ENCODE results near the gene PGAP3. TPM values are rescaled to one million over a fixed set of nuclear protein-coding genes. Genes with fewer than 3 reads are reported as not detected.

The PGAP3 gene
- total and polyA plus RNA-seq, 7 experiments from 2014 or later: 13.3 to 39.9 (median 34.4) TPM

- POLR2A ChIA-PET: interaction anchor here (0.5 to 2.8 kb wide), 16 partner anchors 8 to 507 kb away, joined by 3 to 13 read pairs (median 4); partner anchors contain the start of genes MIEN1, PGAP3 and STARD3
- Histone ChIP-seq H3K4me3 (ENCODE audit: low read length) (no peak overlapping the region), H3K27ac (ENCODE audit: low read depth, low read length) (no peak overlapping the region), H3K36me3 (ENCODE audit: control insufficient read depth in 2 of 3, insufficient read depth in 3 of 3, low read length in 3 of 3) (peaks cover 0 to 21% (median 0%) of the 10 kb centered on the region in 3 experiments), H3K4me1 (ENCODE audit: control insufficient read depth in 2 of 2, insufficient read depth in 2 of 2, low read length in 2 of 2) (peaks cover 4 to 13% of the 10 kb centered on the region in 2 donors), H3K9me3 (ENCODE audit: control insufficient read depth in 2 of 3, low read length in 3 of 3) (no peaks in the 10 kb centered on the region), H3K27me3 (ENCODE audit: control insufficient read depth in 2 of 2, insufficient read depth in 2 of 2, low read length in 2 of 2) (no peaks in the 10 kb centered on the region)
- peak overlapping the region in 2 of 9 donors; percentile 18 to 27 for H3K27ac Mint-ChIP-seq
- CTCF ChIA-PET: interaction anchor here (0.5 to 1.7 kb wide), 9 partner anchors 11 to 266 kb away, joined by 3 to 8 read pairs (median 4); partner anchors contain the start of gene PGAP3
- H3K9me3 Mint-ChIP-seq: no peaks in the 10 kb centered on the region
- peaks cover 0 to 45% (median 5%) of the 10 kb centered on the region in 5 donors for H3K27me3 Mint-ChIP-seq
- intact Hi-C loops (cut with micrococcal nuclease): loop anchor here in 1 of 2 donors (5.0 kb wide), 1 partner anchor 44 kb away; no protein-coding TSS in a partner anchor
- H3K4me3 Mint-ChIP-seq: peak overlapping the region in 3 of 10 donors; percentile 35 to 60 (median 48)
- peaks cover 5 to 17% (median 12%) of the 10 kb centered on the region in 7 donors for H3K4me1 Mint-ChIP-seq
- no peak for DNase-seq
- ATAC-seq: no peak
- peaks cover 0 to 10% (median 2%) of the 10 kb centered on the region in 5 donors for H3K36me3 Mint-ChIP-seq
Observed at GRCh38 chr17:39666231-39666600, 21.6 kb downstream of the PGAP3 start.

GRCh38 chr17:39665642-39666224 lies 22.1 kb downstream of the PGAP3 start:
- Mint-ChIP-seq H3K4me1 (peaks cover 5 to 18% (median 15%) of the 10 kb centered on the region in 7 donors), H3K27ac (peak overlapping the region in 3 of 9 donors; percentile 18 to 33 (median 31)), H3K27me3 (peaks cover 0 to 45% (median 5%) of the 10 kb centered on the region in 5 donors), H3K4me3 (peak overlapping the region in 2 of 10 donors; percentile 45 to 48), H3K9me3 (no peaks in the 10 kb centered on the region), H3K36me3 (peaks cover 0 to 13% (median 3%) of the 10 kb centered on the region in 5 donors)
- no peak overlapping the region for H3K4me3 ChIP-seq (ENCODE audit: low read length)
- no peaks in the 10 kb centered on the region for H3K9me3 ChIP-seq (ENCODE audit: control insufficient read depth in 2 of 3, low read length in 3 of 3)
- no peak for DNase-seq
- CTCF ChIA-PET: interaction anchor here (0.5 to 1.7 kb wide), 8 partner anchors 11 to 265 kb away, joined by 3 to 8 read pairs (median 4); partner anchors contain the start of gene PGAP3
- no peak overlapping the region for H3K27ac ChIP-seq (ENCODE audit: low read depth, low read length)
- peaks cover 4 to 13% of the 10 kb centered on the region in 2 donors for H3K4me1 ChIP-seq (ENCODE audit: control insufficient read depth in 2 of 2, insufficient read depth in 2 of 2, low read length in 2 of 2)
- no peak for ATAC-seq
- POLR2A ChIA-PET: interaction anchor here (0.5 to 1.9 kb wide), 12 partner anchors 9 to 508 kb away, joined by 3 to 8 read pairs (median 3); partner anchors contain the start of genes MIEN1, PGAP3 and STARD3
- intact Hi-C loops (cut with micrococcal nuclease): loop anchor here in 1 of 2 donors (5.0 kb wide), 1 partner anchor 43 kb away; no protein-coding TSS in a partner anchor
- H3K27me3 ChIP-seq (ENCODE audit: control insufficient read depth in 2 of 2, insufficient read depth in 2 of 2, low read length in 2 of 2): no peaks in the 10 kb centered on the region
- H3K36me3 ChIP-seq (ENCODE audit: control insufficient read depth in 2 of 3, insufficient read depth in 3 of 3, low read length in 3 of 3): peaks cover 0 to 25% (median 0%) of the 10 kb centered on the region in 3 experiments

GRCh38 chr17:39664581-39665561 lies 23.0 kb downstream of the PGAP3 start, which contains the start of gene TCAP:
TSS of gene TCAP (plus strand) at chr17:39665349. CDS start at chr17:39665360, 11 bp downstream.
- Histone ChIP-seq H3K27ac (ENCODE audit: low read depth, low read length) (no peak within 1 kb of the TSS), H3K4me1 (ENCODE audit: control insufficient read depth in 2 of 2, insufficient read depth in 2 of 2, low read length in 2 of 2) (peaks cover 4 to 17% of the 10 kb centered on the region in 2 donors), H3K9me3 (ENCODE audit: control insufficient read depth in 2 of 3, low read length in 3 of 3) (no peaks in the 10 kb centered on the region), H3K27me3 (ENCODE audit: control insufficient read depth in 2 of 2, insufficient read depth in 2 of 2, low read length in 2 of 2) (no peaks in the 10 kb centered on the region), H3K4me3 (ENCODE audit: low read length) (no peak within 1 kb of the TSS), H3K36me3 (ENCODE audit: control insufficient read depth in 2 of 3, insufficient read depth in 3 of 3, low read length in 3 of 3) (peaks cover 0 to 34% (median 3%) of the 10 kb centered on the region in 3 experiments)
- H3K4me3 Mint-ChIP-seq: peak within 1 kb of the TSS in 4 of 10 donors; percentile 35 to 48 (median 45)
- peak within 1 kb of the TSS in 6 of 9 donors; percentile 18 to 76 (median 62) for H3K27ac Mint-ChIP-seq
- ChIA-PET CTCF (interaction anchor here (0.7 to 0.9 kb wide), 2 partner anchors 39 to 43 kb away, joined by 3 to 4 read pairs; no protein-coding TSS in a partner anchor), POLR2A (interaction anchor here (0.5 to 1.9 kb wide), 4 partner anchors 15 to 43 kb away, joined by 3 to 8 read pairs (median 4); partner anchors contain the start of gene PGAP3)
- no peak for ATAC-seq
- intact Hi-C loops (cut with micrococcal nuclease): loop anchor here in 1 of 2 donors (5.0 kb wide), 1 partner anchor 43 kb away; no protein-coding TSS in a partner anchor
- peaks cover 0 to 39% (median 5%) of the 10 kb centered on the region in 5 donors for H3K27me3 Mint-ChIP-seq
- no peak for DNase-seq
- H3K36me3 Mint-ChIP-seq: peaks cover 0 to 14% (median 3%) of the 10 kb centered on the region in 5 donors
- no peaks in the 10 kb centered on the region for H3K9me3 Mint-ChIP-seq
- H3K4me1 Mint-ChIP-seq: peaks cover 5 to 23% (median 17%) of the 10 kb centered on the region in 7 donors

GRCh38 chr17:39663688-39664580 lies 23.9 kb downstream of the PGAP3 start:
- Histone ChIP-seq H3K9me3 (ENCODE audit: control insufficient read depth in 2 of 3, low read length in 3 of 3) (no peaks in the 10 kb centered on the region), H3K4me3 (ENCODE audit: low read length) (no peak overlapping the region), H3K36me3 (ENCODE audit: control insufficient read depth in 2 of 3, insufficient read depth in 3 of 3, low read length in 3 of 3) (peaks cover 0 to 41% (median 4%) of the 10 kb centered on the region in 3 experiments), H3K4me1 (ENCODE audit: control insufficient read depth in 2 of 2, insufficient read depth in 2 of 2, low read length in 2 of 2) (peaks cover 4 to 24% of the 10 kb centered on the region in 2 donors), H3K27me3 (ENCODE audit: control insufficient read depth in 2 of 2, insufficient read depth in 2 of 2, low read length in 2 of 2) (no peaks in the 10 kb centered on the region), H3K27ac (ENCODE audit: low read depth, low read length) (no peak overlapping the region)
- ATAC-seq (no peak), DNase-seq (no peak)
- POLR2A ChIA-PET: interaction anchor here (0.5 to 1.3 kb wide), 3 partner anchors 8 to 50 kb away, joined by 3 to 4 read pairs (median 3); no protein-coding TSS in a partner anchor
- H3K36me3 Mint-ChIP-seq: peaks cover 2 to 18% (median 5%) of the 10 kb centered on the region in 5 donors
- peaks cover 5 to 32% (median 22%) of the 10 kb centered on the region in 7 donors for H3K4me1 Mint-ChIP-seq
- CTCF ChIA-PET: no interaction called here
- intact Hi-C loops (cut with micrococcal nuclease): no loop called here
- peak overlapping the region in 7 of 9 donors; percentile 32 to 76 (median 59) for H3K27ac Mint-ChIP-seq
- H3K9me3 Mint-ChIP-seq: no peaks in the 10 kb centered on the region
- peaks cover 0 to 31% (median 5%) of the 10 kb centered on the region in 5 donors for H3K27me3 Mint-ChIP-seq
- peak overlapping the region in 1 of 10 donors; percentile 45 for H3K4me3 Mint-ChIP-seq

GRCh38 chr17:39663340-39663687 lies 24.5 kb downstream of the PGAP3 start:
- peaks cover 0 to 47% (median 4%) of the 10 kb centered on the region in 3 experiments for H3K36me3 ChIP-seq (ENCODE audit: control insufficient read depth in 2 of 3, insufficient read depth in 3 of 3, low read length in 3 of 3)
- ChIA-PET POLR2A (interaction anchor here (0.5 to 1.3 kb wide), 3 partner anchors 8 to 51 kb away, joined by 3 to 4 read pairs (median 3); no protein-coding TSS in a partner anchor), CTCF (no interaction called here)
- DNase-seq: no peak
- no peak overlapping the region for H3K4me3 ChIP-seq (ENCODE audit: low read length)
- Mint-ChIP-seq H3K27me3 (peaks cover 0 to 26% (median 3%) of the 10 kb centered on the region in 5 donors), H3K36me3 (peaks cover 0 to 14% (median 5%) of the 10 kb centered on the region in 5 donors), H3K4me1 (peaks cover 6 to 33% (median 22%) of the 10 kb centered on the region in 7 donors), H3K9me3 (no peaks in the 10 kb centered on the region), H3K27ac (no peak overlapping the region), H3K4me3 (no peak overlapping the region)
- H3K27me3 ChIP-seq (ENCODE audit: control insufficient read depth in 2 of 2, insufficient read depth in 2 of 2, low read length in 2 of 2): no peaks in the 10 kb centered on the region
- intact Hi-C loops (cut with micrococcal nuclease): no loop called here
- no peak for ATAC-seq
- no peaks in the 10 kb centered on the region for H3K9me3 ChIP-seq (ENCODE audit: control insufficient read depth in 2 of 3, low read length in 3 of 3)
- no peak overlapping the region for H3K27ac ChIP-seq (ENCODE audit: low read depth, low read length)
- peaks cover 0 to 25% of the 10 kb centered on the region in 2 donors for H3K4me1 ChIP-seq (ENCODE audit: control insufficient read depth in 2 of 2, insufficient read depth in 2 of 2, low read length in 2 of 2)
